Measurements from ENCODE around the gene WDR81.
A peak's percentile ranks its signal among the peaks of the same experiment; 100 is the strongest.
"Not testable (repeated sequence)": the region's sequence is repeated elsewhere in the genome, so short reads cannot be mapped to it uniquely, and the experiment has no call there.

Gene WDR81

DNA sequence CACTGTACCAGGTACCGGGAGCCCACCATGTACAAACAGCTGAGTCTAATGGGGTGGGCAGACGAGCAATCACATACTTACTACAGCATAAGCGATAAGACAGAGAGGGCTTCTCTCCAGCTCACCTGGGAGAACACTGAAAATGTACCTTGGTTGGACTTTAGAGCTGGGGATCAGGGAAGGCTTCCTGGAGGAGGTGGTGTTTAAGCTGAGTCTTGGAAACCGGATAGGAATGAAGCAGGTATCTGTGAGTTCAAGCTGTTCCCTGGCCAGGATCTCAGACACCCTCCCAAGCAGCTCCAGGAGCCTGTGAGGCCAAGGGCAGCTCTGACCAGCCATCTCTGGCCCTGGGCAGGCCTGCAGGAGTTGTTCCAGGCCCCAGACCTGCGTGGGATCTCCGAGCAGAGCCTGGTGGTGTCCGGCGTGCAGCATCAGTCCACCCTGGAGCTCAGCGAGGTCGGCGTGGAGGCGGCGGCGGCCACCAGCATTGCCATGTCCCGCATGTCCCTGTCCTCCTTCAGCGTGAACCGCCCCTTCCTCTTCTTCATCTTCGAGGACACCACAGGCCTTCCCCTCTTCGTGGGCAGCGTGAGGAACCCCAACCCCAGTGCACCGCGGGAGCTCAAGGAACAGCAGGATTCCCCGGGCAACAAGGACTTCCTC lies 29.4 kb downstream of the WDR81 start:
- DNase-seq (ENCODE audit: low read depth in 2 of 2), result no peak

DNA sequence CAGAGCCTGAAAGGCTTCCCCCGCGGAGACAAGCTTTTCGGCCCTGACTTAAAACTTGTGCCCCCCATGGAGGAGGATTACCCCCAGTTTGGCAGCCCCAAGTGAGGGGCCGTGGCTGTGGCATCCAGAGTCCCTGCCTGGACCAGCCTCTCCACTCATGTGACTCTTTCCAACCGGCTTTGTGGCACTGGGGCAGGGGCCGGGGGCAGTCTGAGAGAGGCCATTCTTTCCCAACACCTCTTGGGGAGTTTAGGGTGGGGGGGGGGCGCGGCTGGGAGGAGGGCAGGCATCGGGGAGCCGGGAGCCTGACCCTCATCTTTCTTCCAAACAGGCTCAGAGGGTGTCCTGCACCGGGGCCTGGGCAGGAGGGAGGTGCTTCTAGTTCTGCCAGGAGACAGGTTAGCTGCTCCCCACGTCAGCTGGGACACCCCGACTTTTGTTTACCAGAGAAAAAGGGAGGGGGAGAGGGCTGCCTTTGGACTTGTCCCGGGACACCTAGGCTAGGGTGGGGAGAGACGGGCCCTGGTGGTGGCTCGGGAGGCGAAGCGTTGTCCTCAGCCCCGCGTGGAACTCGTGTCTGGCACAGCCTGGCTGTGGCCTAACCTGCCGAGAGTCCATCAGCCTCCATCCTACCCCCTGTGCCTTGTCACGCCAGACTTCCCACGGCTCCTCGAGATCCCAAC lies 30.1 kb downstream of the WDR81 start:
- no peak for DNase-seq (ENCODE audit: low read depth in 2 of 2)

GRCh38 chr17:1755252-1755826 lies 30.8 kb downstream of the WDR81 start:
- DNase-seq (ENCODE audit: low read depth in 2 of 2), result no peak

DNA sequence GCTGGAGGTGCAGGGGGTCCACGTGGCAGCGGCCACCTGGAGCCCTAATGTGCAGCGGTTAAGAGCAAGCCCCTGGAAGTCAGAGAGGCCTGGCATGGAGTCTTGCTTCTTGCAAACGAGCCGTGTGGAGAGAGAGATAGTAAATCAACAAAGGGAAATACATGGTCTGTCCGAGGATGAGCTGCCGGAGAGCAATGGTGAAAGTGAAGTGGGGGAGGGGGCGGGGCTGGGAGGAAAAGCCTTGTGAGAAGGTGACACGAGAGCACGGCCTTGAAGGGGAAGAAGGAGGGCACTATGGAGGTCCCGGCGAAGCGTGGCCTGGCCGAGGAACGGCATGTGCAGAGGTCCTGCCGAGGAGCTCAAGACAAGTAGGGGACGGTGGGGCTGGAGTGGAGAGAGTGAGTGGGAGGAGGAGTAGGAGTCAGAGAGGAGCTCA lies 31.3 kb downstream of the WDR81 start:
- DNase-seq (ENCODE audit: low read depth in 2 of 2), result no peak

GRCh38 chr17:1758807-1759206 lies 34.3 kb downstream of the WDR81 start:
- DNase-seq (ENCODE audit: low read depth in 2 of 2), result no peak

DNA sequence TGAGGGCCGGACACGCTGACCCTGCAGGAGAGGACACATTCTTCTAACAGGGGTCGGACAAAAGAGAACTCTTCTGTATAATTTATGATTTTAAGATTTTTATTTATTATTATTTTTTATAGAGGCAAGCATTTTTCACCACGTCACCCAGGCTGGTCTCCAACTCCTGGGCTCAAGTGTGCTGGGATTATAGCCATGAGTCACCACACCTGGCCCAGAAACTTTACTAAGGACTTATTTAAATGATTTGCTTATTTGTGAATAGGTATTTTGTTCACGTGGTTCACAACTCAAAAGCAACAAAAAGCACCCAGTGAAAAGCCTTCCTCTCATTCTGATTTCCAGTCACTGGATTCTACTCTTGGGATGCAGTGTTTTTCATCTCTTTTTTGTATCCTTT lies 35.0 kb downstream of the WDR81 start:
- no peak for DNase-seq (ENCODE audit: low read depth in 2 of 2)

GRCh38 chr17:1762233-1762900 lies 37.9 kb downstream of the WDR81 start:
- DNase-seq (ENCODE audit: low read depth in 2 of 2), result no peak

DNA sequence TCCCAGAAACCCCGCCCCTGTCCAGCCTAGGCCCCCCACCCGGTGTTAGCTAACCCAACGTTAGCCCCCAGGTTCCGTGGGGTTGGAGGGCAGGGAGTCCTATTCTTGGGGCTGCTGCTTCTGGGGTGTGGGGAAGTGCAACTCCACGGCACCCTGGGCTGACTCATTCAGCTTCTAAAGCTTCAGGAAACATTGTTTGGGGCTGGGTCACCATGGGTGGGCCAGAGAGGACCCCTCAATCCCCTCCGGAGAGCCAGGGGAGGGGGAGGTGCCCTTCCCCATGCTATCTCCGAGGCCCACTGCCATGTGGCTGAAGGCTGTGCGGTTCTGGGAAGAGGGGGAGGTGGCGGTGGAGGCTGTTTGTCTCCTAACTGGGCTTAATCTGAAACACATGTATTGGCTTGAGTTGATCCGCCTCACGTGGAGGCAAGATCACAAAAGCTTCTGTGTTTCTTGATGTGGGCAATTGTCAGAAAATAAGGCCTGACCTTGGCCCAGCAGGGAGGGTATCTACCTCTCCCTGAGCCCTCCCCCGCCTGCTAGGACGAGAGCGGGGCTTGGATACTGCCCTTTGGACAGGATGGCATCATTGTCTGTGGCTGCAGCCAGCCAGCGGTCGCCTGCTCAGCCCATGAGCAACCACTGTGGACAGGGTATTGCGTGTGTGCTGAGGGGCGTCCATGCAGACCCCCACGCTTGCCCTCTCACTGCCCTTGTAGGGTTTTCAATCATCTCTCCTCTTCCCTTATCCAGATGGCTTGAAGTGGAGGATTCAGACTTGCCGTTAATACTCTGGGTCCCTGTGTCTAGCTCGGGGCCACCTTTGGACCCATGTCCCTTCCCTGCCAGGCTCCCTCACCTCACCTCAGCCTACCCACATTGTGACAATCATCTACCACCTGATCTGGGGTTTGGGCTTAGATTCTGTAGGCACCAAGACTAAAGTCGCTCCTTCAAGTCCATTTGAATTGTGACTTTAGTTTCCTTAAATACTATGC lies 38.7 kb downstream of the WDR81 start:
- DNase-seq (ENCODE audit: low read depth in 2 of 2), result peak; percentile 78 to 80

- peak; percentile 33 to 34 for DNase-seq (ENCODE audit: low read depth in 2 of 2)
Measured at GRCh38 chr17:1764284-1764683, 39.8 kb downstream of the WDR81 start.

DNA sequence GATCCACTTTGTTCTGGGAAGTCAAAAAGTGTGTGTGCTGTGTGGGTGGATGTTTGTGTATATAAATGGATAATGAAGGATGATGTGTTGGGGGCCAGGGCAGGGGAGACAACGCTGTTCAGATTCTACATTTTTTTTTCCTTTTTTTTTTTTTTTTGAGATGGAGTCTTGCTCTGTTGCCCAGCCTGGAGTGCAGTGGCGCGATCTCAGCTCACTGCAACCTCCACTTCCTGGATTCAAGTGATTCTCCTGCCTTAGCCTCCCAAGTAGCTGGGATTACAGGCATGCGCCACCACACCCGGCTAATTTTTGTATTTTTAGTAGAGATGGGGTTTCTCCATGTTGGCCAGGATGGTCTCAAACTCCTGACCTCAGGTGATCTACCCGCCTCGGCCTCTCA lies 40.2 kb downstream of the WDR81 start:
- not testable (repeated sequence) for DNase-seq (ENCODE audit: low read depth in 2 of 2)

DNA sequence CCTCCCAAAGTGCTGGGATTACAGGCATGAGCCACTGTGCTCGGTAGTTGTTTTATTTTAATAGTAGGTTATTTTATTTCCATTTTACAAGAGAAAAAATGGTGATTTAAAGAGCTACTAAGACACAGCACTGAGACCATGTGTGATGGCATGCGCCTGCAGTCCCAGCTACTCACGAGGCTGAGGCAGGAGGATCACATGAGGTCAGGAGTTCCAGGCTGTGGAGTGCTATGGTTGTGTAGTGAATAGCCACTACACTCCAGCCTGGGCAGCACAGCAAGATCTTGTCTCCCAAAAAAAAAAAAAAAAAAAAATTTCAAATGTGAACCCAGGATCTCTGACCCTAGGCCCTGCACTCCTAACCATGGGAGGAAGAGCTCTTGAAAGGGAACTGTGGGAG lies 41.1 kb downstream of the WDR81 start:
- DNase-seq (ENCODE audit: low read depth in 2 of 2), result no peak

DNA sequence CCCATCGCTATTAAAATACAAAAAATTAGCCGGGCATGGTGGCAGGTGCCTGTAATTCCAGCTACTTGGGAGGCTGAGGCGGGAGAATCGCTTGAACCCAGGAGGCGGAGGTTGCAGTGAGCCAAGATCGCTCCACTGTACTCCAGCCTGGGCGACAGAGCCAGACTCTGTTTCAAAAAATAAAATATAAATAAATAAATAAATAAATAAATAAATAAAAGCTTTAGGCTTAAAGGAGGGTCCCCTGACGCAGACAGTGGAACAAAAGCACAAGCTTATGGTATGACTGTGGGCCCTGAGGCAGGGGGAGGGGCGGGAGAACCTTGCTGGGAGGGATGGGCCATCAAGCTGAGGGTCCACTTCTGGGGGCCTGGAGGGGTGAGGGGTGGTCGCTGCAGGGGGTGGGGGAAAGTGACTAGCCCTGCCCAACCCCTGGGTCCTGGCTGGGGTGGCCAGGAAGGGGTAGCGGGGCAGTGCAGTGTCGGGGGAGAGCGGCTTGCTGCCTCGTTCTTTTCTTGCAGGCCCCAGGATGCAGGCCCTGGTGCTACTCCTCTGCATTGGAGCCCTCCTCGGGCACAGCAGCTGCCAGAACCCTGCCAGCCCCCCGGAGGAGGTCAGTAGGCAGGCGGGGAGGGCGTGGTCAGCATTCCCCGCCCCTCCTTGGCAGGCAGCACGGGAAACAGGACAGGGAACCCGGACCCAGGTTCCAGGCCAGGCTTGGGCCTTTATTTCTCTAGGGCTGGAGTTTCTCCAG lies 42.1 kb downstream of the WDR81 start:
- no peak for DNase-seq (ENCODE audit: low read depth in 2 of 2)

GRCh38 chr17:1767358-1767757 lies 42.9 kb downstream of the WDR81 start:
- no peak for DNase-seq (ENCODE audit: low read depth in 2 of 2)

- no peak for DNase-seq (ENCODE audit: low read depth in 2 of 2)
Measured at GRCh38 chr17:1769822-1770477, 45.4 kb downstream of the WDR81 start.

- DNase-seq (ENCODE audit: low read depth in 2 of 2), result not testable (repeated sequence)
Measured at GRCh38 chr17:1773000-1773695, 48.6 kb downstream of the WDR81 start.

- no peak for DNase-seq (ENCODE audit: low read depth in 2 of 2)
Measured at GRCh38 chr17:1773696-1774181, 49.2 kb downstream of the WDR81 start.

DNA sequence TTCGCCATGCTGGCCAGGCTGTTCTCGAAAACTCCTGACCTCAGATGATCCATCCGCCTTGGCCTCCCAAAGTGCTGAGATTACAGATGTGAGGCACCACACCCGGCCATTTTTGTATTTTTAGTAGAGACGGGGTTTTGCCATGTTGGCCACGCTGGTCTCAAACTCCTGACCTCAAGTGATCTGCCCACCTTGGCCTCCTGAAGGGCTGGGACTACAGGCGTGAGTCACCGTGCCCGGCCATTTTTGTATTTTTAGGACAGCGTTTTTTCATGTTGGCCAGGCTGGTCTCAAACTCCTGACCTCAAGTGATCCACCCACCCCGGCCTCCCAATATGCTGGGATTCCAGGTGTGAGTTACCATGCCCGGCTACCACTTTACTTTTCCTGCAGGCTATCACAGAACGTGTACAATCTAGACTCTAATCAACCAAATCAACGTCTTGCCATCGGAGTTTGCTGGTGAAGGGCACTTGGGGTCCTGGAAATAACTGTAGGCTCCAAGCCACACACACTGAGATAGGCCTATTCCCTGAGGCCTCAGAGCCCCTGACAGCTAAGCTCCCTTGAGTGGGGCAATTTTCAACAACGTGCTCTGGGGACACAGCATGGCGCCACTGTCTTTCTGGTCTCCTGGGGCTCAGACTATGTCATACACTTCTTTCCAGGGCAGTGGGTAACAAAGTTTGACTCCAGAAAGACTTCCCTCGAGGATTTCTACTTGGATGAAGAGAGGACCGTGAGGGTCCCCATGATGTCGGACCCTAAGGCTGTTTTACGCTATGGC lies 50.1 kb downstream of the WDR81 start:
- DNase-seq (ENCODE audit: low read depth in 2 of 2), result no peak

- no peak for DNase-seq (ENCODE audit: low read depth in 2 of 2)
Measured at GRCh38 chr17:1776328-1776727, 51.8 kb downstream of the WDR81 start.

DNA sequence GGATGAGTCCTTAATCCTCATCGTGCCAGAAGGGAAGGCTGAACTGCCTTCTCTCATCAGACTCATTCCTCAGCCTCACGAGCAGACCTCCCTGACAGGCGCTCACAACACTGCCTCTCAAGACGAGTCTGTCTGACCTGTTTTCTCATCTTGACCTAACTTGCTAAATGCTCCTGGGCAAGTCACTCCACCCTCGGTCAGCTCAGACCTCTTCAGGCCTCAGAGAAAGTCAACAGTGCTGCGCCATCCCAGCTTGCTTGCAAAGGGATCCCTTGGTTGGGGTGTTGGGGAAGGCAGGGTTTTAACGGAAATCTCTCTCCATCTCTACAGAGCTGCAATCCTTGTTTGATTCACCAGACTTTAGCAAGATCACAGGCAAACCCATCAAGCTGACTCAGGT lies 52.4 kb downstream of the WDR81 start:
- DNase-seq (ENCODE audit: low read depth in 2 of 2), result no peak

Data from fibroblast of skin of left quadriceps (primary cell).